ENCODE results near the gene KRTAP4-4.

GRCh38 chr17:41118721-41119120 is 41.8 kb downstream of the KRTAP4-4 start:
- TF ChIP-seq POLR2AphosphoS5 (IDR thresholded peaks at IDR 0.05; ENCODE audit: low read depth, low read length) (no peak), POLR2A (IDR thresholded peaks at IDR 0.05; ENCODE audit: low read depth, low read length) (no peak), SPI1 (IDR thresholded peaks at IDR 0.05; ENCODE audit: low read depth, low read length) (no peak), POU2F2 (IDR thresholded peaks at IDR 0.05; ENCODE audit: low read depth, low read length) (no peak), TAF1 (IDR thresholded peaks at IDR 0.05; ENCODE audit: low read depth, low read length) (no peak), PAX5 (IDR thresholded peaks at IDR 0.05; ENCODE audit: insufficient read depth, low read length, severe bottlenecking) (no peak)

Data from GM12891 (cell line).